ENCODE measurements around the gene RANBP1. TPM values are rescaled to one million over a fixed set of nuclear protein-coding genes. Genes with fewer than 3 reads are reported as not detected.

The RANBP1 gene
- total RNA-seq, 2 experiments from 2014 or later, result 68.1 to 72.1 TPM

DNA sequence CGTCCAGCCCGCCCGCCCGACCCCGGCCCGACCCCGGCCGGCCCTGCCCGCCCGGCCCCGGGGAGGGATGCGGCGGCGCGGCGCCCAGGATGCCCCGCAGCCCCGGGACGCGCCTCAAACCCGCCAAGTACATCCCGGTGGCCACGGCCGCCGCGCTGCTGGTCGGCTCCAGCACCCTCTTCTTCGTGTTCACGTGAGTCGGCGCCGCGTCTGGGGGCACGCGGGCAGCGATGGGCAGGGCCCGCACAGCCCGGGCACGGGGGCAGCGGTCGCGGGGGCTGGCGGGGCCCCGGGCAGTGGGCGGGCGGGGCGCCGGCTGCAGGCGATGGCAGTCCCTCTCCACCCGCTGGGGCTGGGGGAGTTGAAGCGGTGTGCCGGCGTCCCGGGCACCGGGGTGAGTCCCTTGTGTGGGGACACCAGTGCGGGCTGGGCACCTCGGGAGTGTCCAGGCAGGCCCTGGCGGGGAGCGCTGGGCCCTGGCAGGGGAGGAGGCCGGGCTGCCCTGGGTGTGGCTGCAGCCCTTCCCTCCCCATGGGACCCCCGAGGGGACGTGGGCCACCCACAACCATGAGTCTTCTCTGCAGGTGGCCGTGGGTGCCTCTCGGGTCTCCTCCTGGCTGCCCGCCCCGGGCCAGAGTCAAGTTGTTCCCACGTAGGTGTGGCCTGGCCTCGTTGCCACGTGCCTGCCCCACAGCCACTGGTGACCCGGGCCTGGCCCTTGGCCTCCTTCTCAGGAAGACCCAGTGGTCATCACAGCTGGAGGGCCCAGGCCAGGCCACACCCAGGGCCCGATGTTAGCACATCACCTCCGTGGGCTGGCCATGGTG is 16.2 kb downstream of the RANBP1 start:
- Histone ChIP-seq H3K4me3 (ENCODE audit: low read length) (peak overlapping the region; percentile 68), H3K9me3 (ENCODE audit: control insufficient read depth in 1 of 2, insufficient read depth in 1 of 2, low read length in 2 of 2) (no peaks in the 10 kb centered on the region), H3K4me1 (ENCODE audit: insufficient read depth, low read length) (peaks cover 59% of the 10 kb centered on the region), H3K36me3 (ENCODE audit: insufficient read depth, low read length) (peaks cover 2% of the 10 kb centered on the region), H3K27me3 (ENCODE audit: control insufficient read depth in 1 of 2, insufficient read depth in 2 of 2, low read length in 2 of 2) (no peaks in the 10 kb centered on the region), H3K27ac (ENCODE audit: low read depth in 1 of 2, low read length in 2 of 2) (no peak overlapping the region)
- ChIA-PET POLR2A (no interaction called here), CTCF (no interaction called here)
- Mint-ChIP-seq H3K27me3 (no peaks in the 10 kb centered on the region), H3K27ac (no peak overlapping the region), H3K4me3 (peak overlapping the region; percentile 86), H3K4me1 (ENCODE audit: low read depth) (peaks cover 33% of the 10 kb centered on the region), H3K9me3 (no peaks in the 10 kb centered on the region), H3K36me3 (ENCODE audit: low read depth) (peaks cover 12% of the 10 kb centered on the region)
- intact Hi-C loops (cut with DNase I, micrococcal nuclease), result loop anchor here in 1 of 2 experiments (1.0 to 5.0 kb wide), 3 partner anchors 15 to 116 kb away; partner anchors contain the start of genes ARVCF and TRMT2A
- DNase-seq, result peak in 3 of 14 experiments; percentile 8 to 61 (median 45)
- TF ChIP-seq, protein P1, sequence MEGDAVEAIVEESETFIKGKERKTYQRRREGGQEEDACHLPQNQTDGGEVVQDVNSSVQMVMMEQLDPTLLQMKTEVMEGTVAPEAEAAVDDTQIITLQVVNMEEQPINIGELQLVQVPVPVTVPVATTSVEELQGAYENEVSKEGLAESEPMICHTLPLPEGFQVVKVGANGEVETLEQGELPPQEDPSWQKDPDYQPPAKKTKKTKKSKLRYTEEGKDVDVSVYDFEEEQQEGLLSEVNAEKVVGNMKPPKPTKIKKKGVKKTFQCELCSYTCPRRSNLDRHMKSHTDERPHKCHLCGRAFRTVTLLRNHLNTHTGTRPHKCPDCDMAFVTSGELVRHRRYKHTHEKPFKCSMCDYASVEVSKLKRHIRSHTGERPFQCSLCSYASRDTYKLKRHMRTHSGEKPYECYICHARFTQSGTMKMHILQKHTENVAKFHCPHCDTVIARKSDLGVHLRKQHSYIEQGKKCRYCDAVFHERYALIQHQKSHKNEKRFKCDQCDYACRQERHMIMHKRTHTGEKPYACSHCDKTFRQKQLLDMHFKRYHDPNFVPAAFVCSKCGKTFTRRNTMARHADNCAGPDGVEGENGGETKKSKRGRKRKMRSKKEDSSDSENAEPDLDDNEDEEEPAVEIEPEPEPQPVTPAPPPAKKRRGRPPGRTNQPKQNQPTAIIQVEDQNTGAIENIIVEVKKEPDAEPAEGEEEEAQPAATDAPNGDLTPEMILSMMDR (IDR thresholded peaks at IDR 0.05), result no peak
- ATAC-seq (ENCODE audit: poor library complexity), result peak; percentile 4

DNA sequence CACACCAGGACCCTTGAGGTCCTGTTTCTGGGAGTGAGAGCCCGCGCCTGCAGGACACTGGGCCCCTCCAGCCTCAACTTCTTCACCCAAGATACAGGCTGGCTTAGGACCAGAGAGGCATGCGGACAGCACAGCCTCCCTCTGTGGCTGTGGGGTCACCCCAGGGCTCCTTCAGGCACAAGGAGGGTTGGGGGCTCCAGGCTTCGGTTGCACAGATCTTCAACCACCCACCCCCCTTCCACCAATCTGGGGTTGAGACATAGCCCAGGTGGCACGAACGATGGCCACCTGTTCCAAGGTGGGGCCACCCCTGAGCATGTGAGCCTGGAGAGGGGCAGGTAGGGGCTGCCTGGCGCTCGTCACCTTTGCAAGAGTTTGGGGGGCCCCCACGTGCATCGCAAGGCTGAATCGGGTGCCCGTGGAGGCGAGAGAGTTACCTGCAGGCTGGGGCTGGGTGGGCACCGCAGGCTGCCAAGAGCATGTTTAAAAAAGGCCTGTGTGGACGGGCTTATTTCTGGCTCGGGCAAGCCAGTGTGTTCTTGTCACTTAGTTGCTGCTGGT is 16.9 kb downstream of the RANBP1 start:
- DNase-seq (no peak), ATAC-seq (ENCODE audit: poor library complexity) (no peak)
- Mint-ChIP-seq H3K4me1 (ENCODE audit: low read depth) (peaks cover 37% of the 10 kb centered on the region), H3K36me3 (ENCODE audit: low read depth) (peaks cover 5% of the 10 kb centered on the region), H3K4me3 (peak overlapping the region; percentile 86), H3K27ac (peak overlapping the region; percentile 51), H3K9me3 (no peaks in the 10 kb centered on the region), H3K27me3 (no peaks in the 10 kb centered on the region)
- Histone ChIP-seq H3K27me3 (ENCODE audit: control insufficient read depth in 1 of 2, insufficient read depth in 2 of 2, low read length in 2 of 2) (no peaks in the 10 kb centered on the region), H3K4me3 (ENCODE audit: low read length) (peak overlapping the region; percentile 68), H3K9me3 (ENCODE audit: control insufficient read depth in 1 of 2, insufficient read depth in 1 of 2, low read length in 2 of 2) (no peaks in the 10 kb centered on the region), H3K27ac (ENCODE audit: low read depth in 1 of 2, low read length in 2 of 2) (no peak overlapping the region), H3K36me3 (ENCODE audit: insufficient read depth, low read length) (no peaks in the 10 kb centered on the region), H3K4me1 (ENCODE audit: insufficient read depth, low read length) (peaks cover 65% of the 10 kb centered on the region)
- TF ChIP-seq, protein P1 (IDR thresholded peaks at IDR 0.05), result no peak
- POLR2A ChIA-PET, result no interaction called here
- CTCF ChIA-PET, result no interaction called here
- intact Hi-C loops (cut with DNase I, micrococcal nuclease), result loop anchor here in 1 of 2 experiments (5.0 kb wide), 1 partner anchor 75 kb away; no protein-coding TSS in a partner anchor

DNA sequence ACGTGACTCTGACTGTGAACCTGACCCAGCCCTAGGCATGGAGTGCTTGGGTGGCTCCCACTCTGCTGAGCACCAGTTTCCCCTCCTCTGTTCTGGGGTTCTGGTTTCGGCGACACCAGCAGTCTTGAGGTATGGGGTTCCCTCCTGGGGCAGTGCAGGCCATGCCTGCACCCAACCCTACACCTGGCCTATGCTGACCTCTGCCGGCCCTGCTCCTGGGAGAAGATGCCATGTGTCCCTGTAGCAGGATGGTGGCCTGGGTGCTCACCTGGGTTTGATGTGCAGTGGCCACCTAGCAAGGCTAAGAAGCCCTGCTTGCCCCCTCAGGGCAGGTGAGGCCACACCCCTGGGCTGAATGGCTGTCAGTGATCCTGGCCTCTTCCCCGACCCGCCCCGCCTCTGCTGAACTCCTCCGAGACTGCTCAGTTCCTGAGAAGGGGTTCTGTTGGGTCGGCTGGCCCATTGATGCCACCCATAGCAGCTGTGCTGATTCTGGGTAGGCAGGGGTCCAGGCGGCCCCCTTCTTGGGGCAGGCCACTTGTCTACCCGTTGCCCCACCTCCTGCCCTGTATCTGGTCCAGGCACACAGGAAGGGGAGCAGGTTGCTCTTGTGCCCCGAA is 18.1 kb downstream of the RANBP1 start:
- DNase-seq (no peak), ATAC-seq (ENCODE audit: poor library complexity) (no peak)
- Histone ChIP-seq H3K9me3 (ENCODE audit: control insufficient read depth in 1 of 2, insufficient read depth in 1 of 2, low read length in 2 of 2) (no peaks in the 10 kb centered on the region), H3K4me3 (ENCODE audit: low read length) (no peak overlapping the region), H3K4me1 (ENCODE audit: insufficient read depth, low read length) (peaks cover 67% of the 10 kb centered on the region), H3K27ac (ENCODE audit: low read depth in 1 of 2, low read length in 2 of 2) (no peak overlapping the region), H3K36me3 (ENCODE audit: insufficient read depth, low read length) (no peaks in the 10 kb centered on the region), H3K27me3 (ENCODE audit: control insufficient read depth in 1 of 2, insufficient read depth in 2 of 2, low read length in 2 of 2) (no peaks in the 10 kb centered on the region)
- no peaks in the 10 kb centered on the region for H3K9me3 Mint-ChIP-seq
- intact Hi-C loops (cut with DNase I, micrococcal nuclease), result loop anchor here in 1 of 2 experiments (5.0 kb wide), 1 partner anchor 73 kb away; no protein-coding TSS in a partner anchor
- TF ChIP-seq, protein P1 (IDR thresholded peaks at IDR 0.05), result no peak
- no peak overlapping the region for H3K27ac Mint-ChIP-seq
- POLR2A ChIA-PET, result no interaction called here
- H3K4me1 Mint-ChIP-seq (ENCODE audit: low read depth), result peaks cover 41% of the 10 kb centered on the region
- no peaks in the 10 kb centered on the region for H3K36me3 Mint-ChIP-seq (ENCODE audit: low read depth)
- CTCF ChIA-PET, result no interaction called here
- H3K27me3 Mint-ChIP-seq, result no peaks in the 10 kb centered on the region
- H3K4me3 Mint-ChIP-seq, result peak overlapping the region; percentile 86
